Right hindlimb (tissue), 1 donor: ENCODE data around the gene KIF15.
"Not testable (repeated sequence)": the region's sequence is repeated elsewhere in the genome, so short reads cannot be mapped to it uniquely, and the experiment has no call there.

Experiments used
- DNase-seq: peaks from one replicate; pipeline ENCODE4 v3.0.0-alpha.2; 2018

Gene KIF15

DNA sequence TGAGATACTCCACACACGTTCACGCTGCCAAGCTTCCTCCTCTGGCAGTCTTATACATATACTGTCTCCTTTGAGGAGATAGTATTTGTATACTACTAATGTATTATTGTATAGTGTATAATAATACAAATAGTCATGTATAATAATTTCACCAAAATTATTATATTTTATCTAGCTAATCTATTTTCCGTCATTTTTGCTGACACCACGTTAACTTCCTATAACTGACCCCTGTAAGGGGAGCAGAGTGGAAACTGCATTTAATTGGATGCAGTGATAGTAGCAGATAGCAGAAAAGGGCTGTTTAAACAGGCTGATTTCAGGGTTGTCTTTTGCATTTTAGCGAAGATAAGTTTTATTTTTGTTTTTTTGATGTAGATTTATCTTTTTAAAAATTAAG, 69.6 kb downstream of the KIF15 start:
- DNase-seq = no peak

DNA sequence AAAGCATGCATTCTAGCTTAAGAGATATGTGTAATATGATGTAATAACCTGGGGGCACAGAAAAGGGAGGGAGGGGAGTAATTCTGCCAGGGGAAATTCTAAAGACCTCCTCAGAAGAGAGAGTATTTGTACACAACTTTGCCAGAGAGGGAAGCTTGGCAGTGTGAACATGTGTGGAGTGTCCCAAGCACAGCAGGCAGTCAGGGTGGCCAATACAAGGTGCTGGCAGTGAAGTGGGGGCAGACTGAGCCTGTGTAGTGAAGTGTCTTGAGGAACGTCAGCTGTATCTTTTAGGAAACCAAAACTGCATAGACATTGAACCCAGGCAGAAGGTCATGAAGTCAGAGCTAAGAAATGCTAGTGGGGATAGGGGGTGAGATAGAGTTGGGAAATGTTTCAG, 70.4 kb downstream of the KIF15 start:
- no peak for DNase-seq

DNA sequence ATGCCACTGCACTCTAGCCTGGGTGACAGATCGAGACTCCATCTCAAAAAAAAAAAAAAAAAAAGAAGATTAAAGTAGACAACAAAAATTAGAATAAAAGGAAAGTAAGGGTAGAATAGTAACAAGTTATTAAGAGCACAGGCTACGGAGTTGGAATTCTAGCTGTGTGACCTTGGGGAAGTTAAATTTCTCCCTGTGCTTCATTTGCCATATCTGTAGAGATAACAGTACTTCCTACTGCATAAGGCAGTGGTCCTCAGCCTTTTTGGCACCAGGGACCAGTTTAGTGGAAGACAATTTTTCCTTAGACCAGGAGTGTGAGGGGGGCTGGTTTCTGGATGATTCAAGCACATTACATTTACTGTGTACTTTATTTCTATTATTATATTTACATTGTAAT, 71.4 kb downstream of the KIF15 start:
- DNase-seq = no peak

DNA sequence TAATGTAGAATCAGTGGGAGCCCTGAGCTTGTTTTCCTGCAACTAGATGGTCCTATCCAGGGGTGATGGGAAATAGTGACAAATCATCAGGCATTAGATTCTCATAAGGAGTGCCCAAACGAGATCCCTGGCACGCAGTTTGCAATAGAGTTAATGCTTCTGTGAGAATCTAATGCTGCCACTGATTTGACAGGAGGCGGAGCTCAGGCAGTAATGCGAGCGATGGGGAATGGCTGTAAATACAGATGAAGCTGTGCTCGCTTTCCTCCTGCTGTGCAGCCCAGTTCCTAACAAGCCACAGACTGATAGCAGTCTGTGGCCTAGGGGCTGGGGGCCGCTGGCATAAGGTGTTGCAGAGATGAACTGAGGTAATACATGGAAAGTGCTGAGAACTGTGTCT, 71.8 kb downstream of the KIF15 start:
- DNase-seq = no peak

DNA sequence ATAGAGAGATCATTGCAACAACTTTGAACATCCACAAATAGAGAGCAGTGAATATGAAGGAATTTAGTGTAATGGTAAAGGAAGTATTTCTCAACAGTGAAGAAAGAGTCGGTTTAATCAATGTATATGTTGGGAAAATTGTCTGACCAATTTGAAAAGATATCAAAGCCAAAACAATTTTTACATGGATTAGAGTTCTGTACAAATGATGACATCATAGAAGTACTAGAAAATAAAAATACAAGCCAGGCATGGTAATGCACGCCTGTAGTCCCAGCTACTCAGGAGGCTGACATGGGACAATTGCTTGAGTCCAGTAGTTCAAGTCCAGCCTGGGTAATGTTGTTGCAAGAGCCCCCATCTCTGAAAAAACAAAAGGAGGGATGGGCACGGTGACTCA, 74.1 kb downstream of the KIF15 start:
- no peak for DNase-seq

DNA sequence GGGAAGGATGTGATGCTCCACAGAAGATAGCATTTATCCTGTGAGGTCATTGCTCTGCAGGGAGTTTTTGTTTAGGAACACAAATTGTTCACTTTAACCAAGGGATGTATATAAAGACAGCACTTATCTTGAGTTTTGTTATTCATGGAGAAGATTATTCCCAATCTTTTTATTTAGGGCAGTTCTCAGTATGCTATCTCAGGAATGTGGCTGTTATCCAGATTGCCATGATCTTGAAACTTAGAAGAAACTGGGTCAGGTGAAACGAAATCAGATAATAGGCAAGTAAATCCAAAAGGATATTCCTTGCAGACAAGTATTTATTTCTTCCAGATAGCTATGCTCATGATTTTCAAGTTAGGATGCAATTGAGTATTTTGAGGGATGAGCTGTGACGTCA, 80.8 kb downstream of the KIF15 start:
- no peak for DNase-seq

DNA sequence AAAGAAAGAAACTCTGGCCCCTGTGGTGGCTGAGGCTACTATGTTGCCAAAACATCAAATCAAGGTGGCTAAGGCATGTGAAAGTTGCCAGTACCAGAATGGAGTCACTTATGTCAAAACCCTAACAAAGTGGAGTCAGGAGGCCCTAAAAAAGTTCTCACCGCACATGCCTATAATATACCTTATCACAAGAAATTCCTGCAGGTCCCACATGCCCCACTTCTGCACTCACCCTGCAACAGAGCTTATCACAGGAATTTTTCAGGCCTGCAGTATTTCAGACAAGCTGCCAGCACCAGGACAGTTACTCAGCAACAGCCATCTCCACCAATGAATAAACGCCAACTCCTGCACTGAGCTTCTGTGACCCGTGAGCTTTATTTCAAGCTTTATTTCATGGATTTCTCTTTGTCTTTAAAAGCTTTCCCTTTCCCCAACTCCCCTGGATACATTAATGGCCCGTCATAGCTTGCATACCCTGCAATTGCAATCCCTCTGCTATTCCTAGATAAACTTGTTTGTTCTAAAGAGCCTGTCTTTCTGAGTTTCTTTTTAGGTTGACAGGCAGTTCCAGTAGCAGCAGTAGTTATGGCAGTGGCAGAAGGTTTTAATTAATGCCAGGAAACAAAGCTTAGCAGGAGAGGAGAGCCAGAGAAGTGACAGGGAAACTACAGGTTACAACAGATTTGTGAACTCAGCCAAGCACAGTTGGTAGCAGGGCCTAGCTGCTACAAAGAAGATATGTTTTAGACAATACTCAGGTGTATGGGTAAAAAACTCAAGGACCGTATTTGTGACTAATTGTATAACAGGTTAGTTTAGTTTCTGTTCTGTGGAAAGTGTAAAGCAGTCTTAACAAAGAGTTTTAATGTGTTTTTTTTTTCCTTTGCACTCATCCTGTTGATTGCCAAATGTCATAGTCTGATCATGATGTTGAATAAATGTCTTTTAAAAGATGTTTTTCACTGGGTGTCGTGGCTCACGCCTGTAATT, 84.2 kb downstream of the KIF15 start:
- no peak for DNase-seq

DNA sequence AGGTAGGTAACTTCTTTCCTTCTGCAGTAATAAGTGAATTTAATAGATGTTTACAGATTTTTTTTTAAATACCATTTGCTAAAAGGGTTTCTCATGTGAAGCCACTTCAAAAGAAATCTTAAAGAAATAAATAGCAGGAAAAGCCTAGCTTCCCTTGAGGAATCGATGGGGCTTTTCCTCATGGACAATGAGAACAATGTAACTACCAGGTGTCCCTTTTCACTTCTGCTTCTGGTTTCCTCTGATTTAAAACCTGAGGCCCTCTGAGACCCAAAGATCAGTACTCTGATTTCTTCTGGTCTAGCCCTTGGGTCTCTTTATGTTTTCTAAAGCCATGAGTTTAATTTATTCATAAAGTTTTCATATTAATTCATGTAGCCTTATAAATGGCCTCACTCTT, 87.0 kb downstream of the KIF15 start:
- no peak for DNase-seq

DNA sequence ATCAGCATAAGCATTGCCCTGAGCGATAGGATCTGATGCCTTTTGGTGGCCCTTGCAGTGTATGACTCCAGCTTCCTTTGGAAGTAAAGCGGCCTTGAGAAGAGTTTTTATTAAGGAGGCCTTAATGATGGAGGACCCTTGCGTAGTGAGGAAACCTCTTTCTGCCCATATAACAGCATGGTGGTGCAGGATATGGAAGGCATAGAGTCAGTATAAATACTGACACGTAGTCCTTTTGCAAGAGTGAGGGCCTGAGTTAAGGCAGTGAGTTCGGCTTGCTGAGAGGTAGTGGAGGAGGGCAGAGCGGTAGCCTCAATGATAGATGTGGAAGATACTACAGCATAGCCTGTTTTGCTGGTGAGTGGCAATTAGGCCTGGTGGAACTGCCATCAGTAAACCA, 95.1 kb downstream of the KIF15 start:
- not testable (repeated sequence) for DNase-seq

DNA sequence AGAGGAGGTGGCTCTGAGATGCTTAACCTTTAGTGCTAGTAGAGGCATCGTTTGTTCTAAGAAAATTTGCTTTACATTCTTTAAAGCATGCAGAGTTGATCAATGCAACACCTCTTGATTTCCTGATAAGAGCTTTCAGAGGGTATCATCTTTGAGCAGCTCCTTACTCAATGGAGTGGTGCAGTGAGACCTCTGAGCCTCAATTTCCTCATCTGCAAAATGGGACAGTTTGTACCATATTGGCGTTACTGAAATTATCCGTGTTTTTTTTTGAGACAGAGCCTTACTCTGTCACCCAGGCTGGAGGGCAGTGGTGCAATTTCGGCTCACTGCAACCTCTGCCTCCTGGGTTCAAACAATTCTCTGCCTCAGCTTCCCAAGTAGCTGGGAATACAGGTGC, 98.5 kb downstream of the KIF15 start:
- DNase-seq = no peak

DNA sequence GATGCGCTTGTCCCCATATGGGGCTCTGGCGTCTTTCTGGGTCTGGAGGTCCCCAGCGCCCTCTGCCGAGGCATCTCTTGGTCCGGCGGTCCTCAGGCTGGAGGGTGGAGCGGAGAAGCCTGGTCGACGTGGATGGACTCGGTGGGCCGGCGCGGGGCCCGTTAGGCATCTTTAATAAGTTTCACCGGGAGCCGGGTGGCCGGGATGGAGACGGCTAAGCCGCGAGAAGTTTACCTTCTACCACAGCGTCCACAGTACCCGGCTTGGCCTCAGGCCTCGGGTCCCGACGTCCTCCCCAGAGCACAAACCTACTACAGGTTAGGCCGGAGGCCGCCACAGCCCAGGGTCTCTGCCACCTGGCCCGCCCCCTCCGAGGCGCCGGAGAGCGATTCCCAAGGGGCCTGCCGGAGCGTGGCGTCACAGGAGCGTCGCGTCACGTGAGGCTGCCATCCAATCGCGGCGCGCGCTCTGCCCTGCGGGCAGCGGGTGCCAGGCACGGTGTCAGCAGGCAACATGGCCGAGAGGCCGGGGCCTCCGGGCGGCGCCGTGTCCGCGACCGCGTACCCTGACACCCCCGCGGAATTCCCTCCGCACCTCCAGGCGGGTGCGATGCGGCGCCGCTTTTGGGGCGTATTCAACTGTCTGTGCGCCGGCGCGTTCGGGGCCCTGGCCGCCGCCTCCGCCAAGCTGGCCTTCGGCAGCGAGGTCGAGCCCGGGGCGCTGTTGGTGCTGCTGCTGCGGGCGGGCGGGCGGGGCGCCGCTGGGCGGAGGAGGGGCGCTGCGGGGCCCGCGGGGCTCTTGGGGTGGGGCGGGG, 100.0 kb downstream of the KIF15 start, which contains the start of gene TMEM42:
Gene TMEM42, plus strand, starts transcription at position 501 of the 814 bp plus-strand sequence. Its CDS starts 13 bp downstream, at position 514.
- DNase-seq = peak; percentile 95

DNA sequence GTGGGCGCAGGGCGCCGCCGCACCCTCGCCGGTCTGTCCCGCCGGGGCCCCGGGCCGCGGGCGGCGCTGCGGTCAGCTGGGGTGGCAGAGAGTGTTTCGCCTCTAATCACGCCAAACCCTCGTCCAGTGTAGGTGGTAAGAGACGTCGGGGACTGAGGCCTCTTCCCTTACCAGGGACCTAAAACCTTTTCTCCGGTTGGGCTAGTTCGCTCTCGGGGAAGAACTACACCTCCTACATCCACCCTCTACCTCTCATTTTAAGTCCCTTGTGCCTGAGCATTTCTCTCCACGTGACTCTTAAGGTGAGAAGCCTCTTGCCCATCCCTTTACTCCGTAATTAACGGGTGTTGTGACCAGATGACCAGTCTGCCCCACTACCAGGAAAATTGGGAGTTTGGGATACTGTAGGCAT, 100.6 kb downstream of the KIF15 start:
- DNase-seq = no peak

DNA sequence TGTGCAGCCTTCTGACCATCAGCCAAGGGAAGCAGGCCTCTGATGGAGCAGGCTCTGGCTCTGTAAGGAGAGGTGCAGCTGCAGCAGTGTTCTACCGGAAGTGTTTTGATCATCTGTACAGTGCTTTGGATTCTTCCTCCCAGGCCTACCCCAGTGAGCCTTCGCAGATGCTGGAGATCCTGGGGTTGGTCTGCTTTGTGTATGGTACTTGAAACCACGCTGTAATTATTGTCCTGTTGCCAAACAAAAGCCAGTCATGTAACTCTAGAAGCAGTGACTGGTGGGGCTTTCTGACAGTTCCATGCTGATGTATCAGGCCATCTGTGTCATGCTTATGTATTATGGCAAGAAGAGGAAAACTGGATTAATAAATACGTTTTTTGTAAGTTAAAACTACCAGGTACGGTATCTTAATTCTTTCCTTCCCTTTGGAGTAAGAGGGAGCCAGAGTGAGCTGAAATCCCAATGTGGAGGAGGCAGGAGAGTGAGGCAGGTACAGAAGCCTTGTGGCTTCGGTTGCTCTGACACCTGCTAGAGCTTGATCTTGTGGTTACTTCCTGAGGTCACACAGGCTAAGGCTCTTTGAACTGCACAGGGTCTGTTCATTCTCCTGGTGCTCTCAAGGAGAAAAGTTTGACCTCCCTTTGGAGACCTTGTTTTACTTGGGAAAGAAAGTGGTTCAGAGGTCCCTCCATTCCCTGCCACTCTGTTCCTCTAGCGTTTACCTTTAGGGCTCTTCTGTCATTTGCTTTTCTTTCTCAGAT, 103.9 kb downstream of the KIF15 start:
- DNase-seq = no peak

DNA sequence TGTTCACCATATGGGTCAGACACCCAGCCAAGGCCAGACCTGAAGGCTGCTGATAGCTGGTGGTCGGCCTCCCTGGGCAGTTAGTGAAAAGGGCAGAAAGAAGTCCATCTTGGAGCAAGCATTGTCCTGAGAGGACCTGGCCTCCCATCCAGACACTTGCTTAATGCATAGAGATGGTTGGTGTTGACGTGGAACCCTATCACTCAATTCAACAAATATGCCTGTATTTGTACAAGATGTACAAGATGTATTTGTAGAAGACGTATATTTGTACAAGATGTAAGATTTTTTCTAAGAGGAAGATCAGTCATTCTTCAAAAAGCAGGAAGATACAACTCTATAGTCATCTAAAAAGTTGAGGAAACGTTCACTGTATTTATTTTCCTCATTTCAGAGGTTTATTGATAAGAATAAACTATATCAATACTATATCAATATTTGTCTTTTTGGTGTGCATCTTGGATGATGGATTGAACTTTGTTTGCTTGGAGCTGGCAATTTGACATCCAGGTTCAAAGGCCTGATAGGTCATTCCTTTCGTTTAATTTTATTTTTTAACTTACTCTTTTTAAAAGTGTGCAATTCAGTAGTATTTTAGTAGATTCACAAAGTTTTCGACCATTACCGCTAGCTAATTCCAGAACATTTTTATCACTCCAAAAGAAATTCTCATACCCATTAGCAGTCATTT, 106.0 kb downstream of the KIF15 start:
- DNase-seq = no peak

DNA sequence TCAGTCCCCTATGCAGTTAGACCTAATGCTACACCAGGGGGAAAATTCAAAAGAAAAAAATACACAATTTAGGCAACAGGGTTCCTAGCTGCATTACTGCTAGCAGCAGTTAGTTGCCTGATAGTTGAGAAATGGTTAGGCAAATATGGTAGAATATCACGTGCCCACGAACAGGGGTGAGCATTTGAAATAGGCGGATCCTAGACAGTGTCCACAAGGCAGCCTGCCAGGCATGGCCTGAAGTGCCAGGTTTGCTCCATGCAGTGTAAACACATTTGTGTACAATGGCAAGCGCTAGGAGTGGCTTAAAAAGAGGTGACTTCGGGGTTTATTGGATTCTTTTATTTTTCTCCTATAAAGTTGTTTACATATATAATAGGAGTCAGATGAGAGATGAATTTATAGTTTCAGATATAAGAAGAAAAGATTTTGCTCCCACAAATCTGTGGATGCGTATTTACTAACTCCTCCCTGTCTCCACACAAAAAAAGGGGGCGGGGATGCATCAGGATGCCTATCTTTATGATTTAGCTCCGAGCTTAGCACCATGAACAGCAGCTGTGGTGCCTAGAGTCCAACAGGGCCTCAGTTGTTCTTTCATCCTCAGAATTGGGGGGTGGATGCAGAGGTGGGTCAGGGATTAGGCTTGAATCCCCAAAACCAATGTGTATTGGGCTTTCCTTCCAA, 108.9 kb downstream of the KIF15 start:
- DNase-seq = no peak

DNA sequence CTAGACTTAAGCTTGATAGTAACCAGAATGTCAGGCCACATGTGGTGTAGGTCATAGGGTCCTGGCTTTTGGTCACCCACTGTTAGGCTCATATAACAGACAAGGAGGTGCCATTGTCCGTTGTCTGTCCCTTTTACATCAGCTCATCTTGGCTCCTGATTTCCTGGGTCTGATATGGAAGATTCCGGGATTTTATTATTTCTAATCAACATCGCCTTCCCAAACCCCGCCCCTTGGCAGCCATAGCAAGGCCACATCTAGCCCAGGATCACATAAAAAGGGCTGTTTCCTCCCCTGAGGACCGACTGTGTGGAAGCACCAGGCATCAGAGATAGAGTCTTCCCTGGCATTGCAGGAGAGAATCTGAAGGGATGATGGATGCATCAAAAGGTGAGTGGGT, 112.7 kb downstream of the KIF15 start, which contains the start of gene TGM4:
Gene TGM4, plus strand, starts transcription at position 301 of the 400 bp plus-strand sequence. Its CDS starts 71 bp downstream, at position 372.
- no peak for DNase-seq

DNA sequence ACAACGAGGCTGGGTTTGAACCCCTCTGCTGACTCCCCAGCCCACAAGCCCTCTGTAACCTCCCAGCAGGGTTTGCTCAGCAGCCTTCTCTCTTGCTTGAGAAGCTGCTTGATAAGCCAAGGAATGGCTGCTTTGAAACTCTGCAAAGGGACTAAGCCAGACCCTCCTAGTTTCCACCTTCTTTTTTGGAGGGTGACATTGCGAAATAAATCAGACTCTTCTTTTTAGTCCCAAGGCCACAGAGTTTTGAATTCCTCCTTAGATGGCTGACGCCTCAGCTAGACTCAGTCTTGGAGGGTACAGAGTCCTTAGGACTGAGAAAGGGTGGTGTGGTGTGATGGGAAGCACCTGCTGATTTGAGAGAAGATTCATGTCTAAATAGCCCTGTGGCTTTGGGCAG, 114.0 kb downstream of the KIF15 start:
- no peak for DNase-seq

DNA sequence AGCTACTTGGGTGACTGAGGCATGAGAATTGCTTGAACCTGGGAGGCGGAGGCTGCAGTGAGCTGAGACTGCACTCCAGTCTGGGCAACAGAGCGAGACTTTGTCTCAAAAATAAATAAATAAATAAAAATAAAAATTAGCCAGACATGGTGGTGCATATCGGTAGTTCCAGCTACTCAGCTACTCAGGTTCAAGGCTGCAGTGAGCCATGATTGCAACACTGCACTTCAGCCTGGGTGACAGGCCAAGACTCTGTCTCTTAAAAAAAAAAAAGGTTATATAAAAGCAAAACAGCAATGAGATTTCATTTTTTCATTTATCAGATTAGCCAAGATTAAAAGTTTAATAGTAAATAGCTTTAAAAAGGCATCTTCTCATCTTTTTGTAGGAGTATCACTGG, 115.7 kb downstream of the KIF15 start:
- no peak for DNase-seq

DNA sequence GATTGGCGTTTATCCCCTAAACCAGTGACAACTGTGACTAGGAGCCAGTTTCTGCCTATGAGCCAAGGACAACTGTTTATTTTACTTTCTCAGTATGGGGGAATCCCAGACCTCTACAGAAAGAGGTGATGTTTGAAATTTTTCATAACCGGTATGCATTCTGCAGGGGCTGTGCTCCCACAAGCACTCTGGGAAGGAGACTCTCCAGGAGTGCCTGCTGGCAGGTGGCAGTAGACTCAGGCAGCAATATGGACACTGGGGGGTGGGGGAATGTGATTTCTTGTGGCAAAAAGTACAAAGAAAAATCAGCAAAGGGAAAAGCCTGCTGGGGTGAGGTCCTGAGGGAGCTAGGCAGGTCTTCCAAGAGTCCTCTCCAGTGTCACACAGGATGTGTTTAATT, 118.7 kb downstream of the KIF15 start:
- DNase-seq = no peak

DNA sequence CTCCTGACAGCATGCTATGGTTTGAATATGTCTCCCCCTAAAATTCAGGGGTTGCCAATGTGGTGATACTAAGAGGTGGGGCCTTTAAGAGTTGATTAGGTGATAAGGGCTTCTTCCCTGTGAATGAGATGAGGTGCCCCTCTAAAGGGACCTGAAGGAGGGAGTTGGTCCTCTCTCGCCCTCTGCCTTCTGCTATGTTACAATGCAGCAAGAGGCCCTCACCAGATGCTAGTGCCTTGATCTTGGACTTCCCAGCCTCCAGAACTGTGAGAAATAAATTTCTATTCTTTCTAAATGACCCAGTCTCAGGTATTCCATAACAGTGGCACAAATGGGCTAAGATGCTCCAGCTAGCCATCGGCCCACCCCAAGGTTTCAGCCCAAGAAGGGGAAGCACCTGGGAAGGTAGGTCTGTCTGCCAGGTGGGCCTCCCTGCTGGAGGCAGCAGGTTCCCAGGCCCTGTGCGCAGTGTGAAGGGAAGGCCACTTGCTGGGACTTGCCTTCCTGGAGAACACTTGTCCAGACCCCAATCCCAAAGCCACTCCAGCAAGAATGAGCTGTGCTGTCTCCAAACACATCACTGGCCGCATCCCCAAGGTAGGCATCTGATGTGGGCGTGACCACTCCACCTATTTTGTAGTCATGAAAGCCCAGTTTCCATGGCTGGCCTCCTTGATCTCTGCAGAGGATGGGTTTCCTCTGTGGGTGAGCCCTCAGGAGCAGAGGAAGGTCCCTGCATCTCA, 121.8 kb downstream of the KIF15 start:
- no peak for DNase-seq

DNA sequence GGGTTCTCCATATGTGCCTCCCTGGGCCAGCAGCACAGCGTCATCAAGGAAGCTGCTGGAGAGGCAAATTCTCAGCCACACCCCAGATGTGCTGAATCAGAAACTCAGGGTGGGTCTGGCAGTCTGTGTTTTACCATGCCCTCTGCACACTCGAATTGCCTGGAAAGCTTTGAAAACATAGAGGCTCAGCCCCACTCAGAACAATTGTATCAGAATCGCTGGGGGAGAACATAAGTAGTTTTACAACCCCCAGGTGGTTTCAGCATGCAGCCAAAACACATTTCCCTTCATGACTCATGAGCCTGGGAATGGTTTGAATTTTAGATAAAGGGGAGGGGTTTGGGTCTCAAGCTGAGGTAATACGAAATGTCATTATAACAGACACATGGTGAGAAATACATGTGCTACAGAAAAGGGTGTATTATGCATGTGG, 122.4 kb downstream of the KIF15 start:
- DNase-seq = peak; percentile 47
